Measurements from ENCODE around the gene ITIH2. TPM values are rescaled to one million over a fixed set of nuclear protein-coding genes. Genes with fewer than 3 reads are reported as not detected.
"Not testable (repeated sequence)": the region's sequence is repeated elsewhere in the genome, so short reads cannot be mapped to it uniquely, and the experiment has no call there.

Gene ITIH2, protein sequence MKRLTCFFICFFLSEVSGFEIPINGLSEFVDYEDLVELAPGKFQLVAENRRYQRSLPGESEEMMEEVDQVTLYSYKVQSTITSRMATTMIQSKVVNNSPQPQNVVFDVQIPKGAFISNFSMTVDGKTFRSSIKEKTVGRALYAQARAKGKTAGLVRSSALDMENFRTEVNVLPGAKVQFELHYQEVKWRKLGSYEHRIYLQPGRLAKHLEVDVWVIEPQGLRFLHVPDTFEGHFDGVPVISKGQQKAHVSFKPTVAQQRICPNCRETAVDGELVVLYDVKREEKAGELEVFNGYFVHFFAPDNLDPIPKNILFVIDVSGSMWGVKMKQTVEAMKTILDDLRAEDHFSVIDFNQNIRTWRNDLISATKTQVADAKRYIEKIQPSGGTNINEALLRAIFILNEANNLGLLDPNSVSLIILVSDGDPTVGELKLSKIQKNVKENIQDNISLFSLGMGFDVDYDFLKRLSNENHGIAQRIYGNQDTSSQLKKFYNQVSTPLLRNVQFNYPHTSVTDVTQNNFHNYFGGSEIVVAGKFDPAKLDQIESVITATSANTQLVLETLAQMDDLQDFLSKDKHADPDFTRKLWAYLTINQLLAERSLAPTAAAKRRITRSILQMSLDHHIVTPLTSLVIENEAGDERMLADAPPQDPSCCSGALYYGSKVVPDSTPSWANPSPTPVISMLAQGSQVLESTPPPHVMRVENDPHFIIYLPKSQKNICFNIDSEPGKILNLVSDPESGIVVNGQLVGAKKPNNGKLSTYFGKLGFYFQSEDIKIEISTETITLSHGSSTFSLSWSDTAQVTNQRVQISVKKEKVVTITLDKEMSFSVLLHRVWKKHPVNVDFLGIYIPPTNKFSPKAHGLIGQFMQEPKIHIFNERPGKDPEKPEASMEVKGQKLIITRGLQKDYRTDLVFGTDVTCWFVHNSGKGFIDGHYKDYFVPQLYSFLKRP
- 13.3 and 20.3 TPM in 2 replicates for total RNA-seq (2022)
- percentile 44 among the genes with signal in this experiment for Bru-seq, nascent RNA
- percentile 45 among the genes with signal in this experiment for BruChase-seq, experiment 1, labeled RNA remaining after a 2-hour chase
- percentile 55 among the genes with signal in this experiment for BruChase-seq, experiment 2, labeled RNA remaining after a 6-hour chase
- long read RNA-seq, transcript ITIH2-201 (21 exons, 3,193 nt): major isoform, 26 of 36 reads
- long read RNA-seq, partial matches to known transcripts: 6 of 36 reads
- long read RNA-seq, other reads (novel, unspliced or antisense): 4 of 36 reads

- Mint-ChIP-seq H3K36me3 (ENCODE audit: insufficient read depth, unreplicated experiment) (no peaks in the 10 kb centered on the region), H3K27ac (ENCODE audit: unreplicated experiment) (no peak within 1 kb of the TSS), H3K4me3 (ENCODE audit: unreplicated experiment) (no peak within 1 kb of the TSS), H3K27me3 (ENCODE audit: insufficient read depth, unreplicated experiment) (no peaks in the 10 kb centered on the region), H3K4me1 (ENCODE audit: low read depth, unreplicated experiment) (peaks cover 11% of the 10 kb centered on the region), H3K9me3 (ENCODE audit: unreplicated experiment) (peaks cover 9% of the 10 kb centered on the region)
- no peaks in the 10 kb centered on the region for H3K9me3 ChIP-seq
- H3K4me1 ChIP-seq: peaks cover 16% of the 10 kb centered on the region
- no peak for TF ChIP-seq CTCF (IDR thresholded peaks at IDR 0.05; ENCODE audit: insufficient read depth in 1 of 2, low read depth in 1 of 2, low read length in 1 of 2, severe bottlenecking in 1 of 2, unreplicated experiment in 1 of 2)
- ChIA-PET CTCF (interaction anchor here (1.2 to 2.5 kb wide), 3 partner anchors 16 to 178 kb away, joined by 6 to 10 read pairs (median 10); no protein-coding TSS in a partner anchor), POLR2A (interaction anchor here (1.3 kb wide), 1 partner anchor 85 kb away, joined by 5 read pairs; the partner anchor contains the start of genes ATP5F1C and KIN)
- BruUV-seq (replicated peaks): no TSS peak
- peak within 1 kb of the TSS; percentile 8; the same call in 1 of the 2 replicates for H3K4me3 ChIP-seq (ENCODE audit: low read depth, low read length)
- intact Hi-C loops (cut with micrococcal nuclease; ENCODE audit: unreplicated experiment): loop anchor here (5.0 kb wide), 1 partner anchor 84 kb away; the partner anchor contains the start of genes ATP5F1C and KIN
- no peaks in the 10 kb centered on the region for H3K27me3 ChIP-seq (replicated peaks; ENCODE audit: control insufficient read depth, insufficient read depth, low read length)
- H3K36me3 ChIP-seq (ENCODE audit: control insufficient read depth, insufficient read depth, low read length): no peaks in the 10 kb centered on the region
- no peak for DNase-seq
These were observed at the start of gene ITIH2 for GRCh38 chr10:7703140-7703539. Gene ITIH2 (plus strand): TSS chr10:7703316. CDS start chr10:7703435, 119 bp downstream.

GRCh38 chr10:7657079-7657478 is 46.0 kb upstream of the ITIH2 start:
- peaks cover 33% of the 10 kb centered on the region for H3K4me1 ChIP-seq
- intact Hi-C loops (cut with micrococcal nuclease; ENCODE audit: unreplicated experiment); H3K4me3 Mint-ChIP-seq (ENCODE audit: unreplicated experiment); H3K27ac Mint-ChIP-seq (ENCODE audit: unreplicated experiment); POLR2A ChIA-PET; H3K9me3 ChIP-seq; DNase-seq; H3K36me3 Mint-ChIP-seq (ENCODE audit: insufficient read depth, unreplicated experiment); H3K27me3 ChIP-seq (replicated peaks; ENCODE audit: control insufficient read depth, insufficient read depth, low read length); H3K27me3 Mint-ChIP-seq (ENCODE audit: insufficient read depth, unreplicated experiment); H3K9me3 Mint-ChIP-seq (ENCODE audit: unreplicated experiment); H3K4me3 ChIP-seq (ENCODE audit: low read depth, low read length); H3K36me3 ChIP-seq (ENCODE audit: control insufficient read depth, insufficient read depth, low read length); BruUV-seq (replicated peaks); CTCF ChIA-PET: not testable (repeated sequence)
- peaks cover 25% of the 10 kb centered on the region for H3K4me1 Mint-ChIP-seq (ENCODE audit: low read depth, unreplicated experiment)

DNA sequence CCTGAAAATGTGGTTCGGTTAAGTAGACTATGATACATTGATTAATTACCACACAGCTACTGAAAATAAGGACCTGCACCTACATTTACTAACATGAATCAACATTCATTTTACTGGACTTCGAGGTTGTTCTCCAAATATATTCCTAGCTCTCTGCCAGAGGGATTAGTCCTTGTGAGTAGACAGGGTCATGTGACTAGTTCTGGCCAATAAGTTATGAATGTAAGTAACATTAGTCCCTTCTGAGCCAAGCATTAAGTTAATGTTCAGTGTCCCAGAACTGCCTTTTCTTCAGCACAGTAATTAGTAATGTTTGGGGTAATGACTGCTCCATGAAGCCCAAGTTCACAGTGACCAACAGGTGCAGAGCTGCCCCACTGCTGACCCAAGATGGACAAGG is 45.6 kb upstream of the ITIH2 start:
- no peaks in the 10 kb centered on the region for H3K27me3 Mint-ChIP-seq (ENCODE audit: insufficient read depth, unreplicated experiment)
- BruUV-seq (replicated peaks): no TSS peak
- H3K4me3 ChIP-seq (ENCODE audit: low read depth, low read length): no peak overlapping the region
- H3K4me1 ChIP-seq: peaks cover 33% of the 10 kb centered on the region
- H3K9me3 ChIP-seq: no peaks in the 10 kb centered on the region
- no peak overlapping the region for H3K4me3 Mint-ChIP-seq (ENCODE audit: unreplicated experiment)
- no peaks in the 10 kb centered on the region for H3K36me3 ChIP-seq (ENCODE audit: control insufficient read depth, insufficient read depth, low read length)
- intact Hi-C loops (cut with micrococcal nuclease; ENCODE audit: unreplicated experiment): no loop called here
- H3K36me3 Mint-ChIP-seq (ENCODE audit: insufficient read depth, unreplicated experiment): peaks cover 7% of the 10 kb centered on the region
- TF ChIP-seq CTCF (IDR thresholded peaks at IDR 0.05; ENCODE audit: insufficient read depth in 1 of 2, low read depth in 1 of 2, low read length in 1 of 2, severe bottlenecking in 1 of 2, unreplicated experiment in 1 of 2): no peak
- POLR2A ChIA-PET: no interaction called here
- peaks cover 20% of the 10 kb centered on the region for H3K4me1 Mint-ChIP-seq (ENCODE audit: low read depth, unreplicated experiment)
- no peak for DNase-seq
- H3K27me3 ChIP-seq (replicated peaks; ENCODE audit: control insufficient read depth, insufficient read depth, low read length): no peaks in the 10 kb centered on the region
- H3K9me3 Mint-ChIP-seq (ENCODE audit: unreplicated experiment): peaks cover 6% of the 10 kb centered on the region
- CTCF ChIA-PET: no interaction called here
- H3K27ac Mint-ChIP-seq (ENCODE audit: unreplicated experiment): no peak overlapping the region

All from Caco-2 (cell line).